Bronchial epithelial cell (primary cell): Measurements from ENCODE around the gene PIK3R4. TPM values are rescaled to one million over a fixed set of nuclear protein-coding genes. Genes with fewer than 3 reads are reported as not detected.

Source experiments
- DNase-seq: peaks from one replicate; pipeline ENCODE4 v3.0.0-alpha.2; 2010; ENCODE audit warnings: low read depth
- FAIRE-seq: peaks from 2 replicates; lab custom pipeline; 2011; peaks lifted over from hg19 to GRCh38; lab: Jason Lieb, UNC
- H3K27me3 ChIP-seq: 2 replicates; pipeline ENCODE4 v1.5.1; 2011; ENCODE audit warnings: low read length; ENCODE audit not compliant: control insufficient read depth, insufficient read depth
- H3K36me3 ChIP-seq: 2 replicates; pipeline ENCODE4 v1.5.1; 2011; ENCODE audit warnings: low read length; ENCODE audit not compliant: control insufficient read depth, insufficient read depth
- H3K4me3 ChIP-seq: 2 replicates; pipeline ENCODE4 v1.5.1; 2011; ENCODE audit warnings: mild to moderate bottlenecking, low read depth, low read length, control low read depth
- CTCF ChIP-seq: IDR thresholded peaks from 2 replicates; pipeline ENCODE4 v1.5.1; 2011; ENCODE audit warnings: mild to moderate bottlenecking, moderate library complexity, low read length, control low read depth, inconsistent platforms; ENCODE audit not compliant: insufficient read depth, severe bottlenecking
- total RNA-seq: library from RNA; depleted of rRNA; stranded (reverse); fragments of >200 nt; gene quantifications from 2 replicates; pipeline ENCODE4 v1.2.1, GENCODE V29; 2014

The PIK3R4 gene
- total RNA-seq, 1 donor from 2014 or later = 23.7 TPM

- peaks cover 3% of the 10 kb centered on the region for H3K36me3 ChIP-seq
- no peaks in the 10 kb centered on the region for H3K27me3 ChIP-seq
- H3K4me3 ChIP-seq = no peak overlapping the region
- DNase-seq (no peak), FAIRE-seq (no peak)
- no peak for TF ChIP-seq CTCF
Measured at GRCh38 chr3:130700541-130700940, 46.1 kb downstream of the PIK3R4 start.

GRCh38 chr3:130699765-130700164 lies 46.9 kb downstream of the PIK3R4 start:
- H3K27me3 ChIP-seq = no peaks in the 10 kb centered on the region
- DNase-seq = peak; percentile 59
- FAIRE-seq = no peak
- H3K4me3 ChIP-seq = no peak overlapping the region
- TF ChIP-seq CTCF = peak; percentile 53
- peaks cover 1% of the 10 kb centered on the region for H3K36me3 ChIP-seq

GRCh38 chr3:130693314-130693713 lies 53.3 kb downstream of the PIK3R4 start:
- Histone ChIP-seq H3K36me3 (no peaks in the 10 kb centered on the region), H3K27me3 (no peaks in the 10 kb centered on the region), H3K4me3 (no peak overlapping the region)
- FAIRE-seq (no peak), DNase-seq (no peak)
- no peak for TF ChIP-seq CTCF

GRCh38 chr3:130692455-130692854 lies 54.2 kb downstream of the PIK3R4 start:
- no peak for TF ChIP-seq CTCF
- Histone ChIP-seq H3K36me3 (no peaks in the 10 kb centered on the region), H3K27me3 (no peaks in the 10 kb centered on the region), H3K4me3 (no peak overlapping the region)
- FAIRE-seq (no peak), DNase-seq (peak; percentile 86)

- H3K4me3 ChIP-seq = no peak overlapping the region
- no peak for TF ChIP-seq CTCF
- FAIRE-seq (no peak), DNase-seq (no peak)
- no peaks in the 10 kb centered on the region for H3K27me3 ChIP-seq
- peaks cover 2% of the 10 kb centered on the region for H3K36me3 ChIP-seq
Measured at GRCh38 chr3:130688697-130689470, 57.7 kb downstream of the PIK3R4 start.
